Neural crest cell (in vitro differentiated cells): ENCODE results near the gene MRFAP1L1. TPM values are rescaled to one million over a fixed set of nuclear protein-coding genes. Genes with fewer than 3 reads are reported as not detected.

Experiments used
- DNase-seq: peaks from one replicate; pipeline ENCODE4 v3.0.0; 2021; ENCODE audit warnings: low read depth, mixed read lengths, low spot score
- H3K27ac Mint-ChIP-seq: one replicate; pipeline ENCODE4 v1.8.0; 2021; ENCODE audit warnings: mild to moderate bottlenecking, mixed read lengths; ENCODE audit not compliant: unreplicated experiment
- H3K27me3 Mint-ChIP-seq: 2 replicates; pipeline ENCODE4 v1.8.0; 2021; ENCODE audit warnings: low read depth, mild to moderate bottlenecking, mixed read lengths
- H3K36me3 Mint-ChIP-seq: 2 replicates; pipeline ENCODE4 v1.8.0; 2021; ENCODE audit warnings: low read depth, mild to moderate bottlenecking, mixed read lengths
- H3K4me1 Mint-ChIP-seq: 2 replicates; pipeline ENCODE4 v1.8.0; 2021; ENCODE audit warnings: mixed read lengths
- H3K4me3 Mint-ChIP-seq: one replicate; pipeline ENCODE4 v1.8.0; 2021; ENCODE audit warnings: mild to moderate bottlenecking, mixed read lengths
- H3K9me3 Mint-ChIP-seq: 2 replicates; pipeline ENCODE4 v1.8.0; 2021; ENCODE audit warnings: mixed read lengths
- CTCF ChIP-seq: fragments of 200-600 bp; sonication (generic); conservative IDR thresholded peaks from 2 replicates; pipeline ENCODE4 v1.5.0; 2021; ENCODE audit warnings: antibody characterized with exemption, mild to moderate bottlenecking
- total RNA-seq: library from RNA; stranded (reverse); gene quantifications from 2 replicates; pipeline ENCODE4 v1.2.1, GENCODE V29; 2021

Gene MRFAP1L1
- total RNA-seq, 1 donor from 2014 or later = 70.4 TPM

GRCh38 chr4:6716018-6716911 lies 6.6 kb upstream of the MRFAP1L1 start, which contains the start of gene BLOC1S4:
Gene BLOC1S4, plus strand, starts transcription at chr4:6716174. Its CDS starts 36 bp downstream, at chr4:6716210.
- Mint-ChIP-seq H3K4me3 (peak within 1 kb of the TSS; percentile 93), H3K27ac (peak within 1 kb of the TSS; percentile 71), H3K9me3 (no peaks in the 10 kb centered on the region), H3K27me3 (peaks cover 28% of the 10 kb centered on the region), H3K36me3 (peaks cover 3% of the 10 kb centered on the region), H3K4me1 (peaks cover 27% of the 10 kb centered on the region)
- DNase-seq = peak; percentile 83
- peak; percentile 36 for TF ChIP-seq CTCF

- H3K4me3 Mint-ChIP-seq = peak overlapping the region; percentile 87
- TF ChIP-seq CTCF = no peak
- peaks cover 27% of the 10 kb centered on the region for H3K4me1 Mint-ChIP-seq
- no peak for DNase-seq
- H3K9me3 Mint-ChIP-seq = no peaks in the 10 kb centered on the region
- peaks cover 3% of the 10 kb centered on the region for H3K36me3 Mint-ChIP-seq
- peaks cover 34% of the 10 kb centered on the region for H3K27me3 Mint-ChIP-seq
- H3K27ac Mint-ChIP-seq = peak overlapping the region; percentile 63
Observed at GRCh38 chr4:6715704-6716017, 6.0 kb upstream of the MRFAP1L1 start.

GRCh38 chr4:6714954-6715353 lies 5.3 kb upstream of the MRFAP1L1 start:
- no peak for TF ChIP-seq CTCF
- peak overlapping the region; percentile 66 for H3K4me3 Mint-ChIP-seq
- no peak for DNase-seq
- H3K9me3 Mint-ChIP-seq = no peaks in the 10 kb centered on the region
- no peak overlapping the region for H3K27ac Mint-ChIP-seq
- H3K27me3 Mint-ChIP-seq = peaks cover 31% of the 10 kb centered on the region
- H3K36me3 Mint-ChIP-seq = peaks cover 3% of the 10 kb centered on the region
- H3K4me1 Mint-ChIP-seq = peaks cover 26% of the 10 kb centered on the region

- no peak for TF ChIP-seq CTCF
- Mint-ChIP-seq H3K27me3 (peaks cover 31% of the 10 kb centered on the region), H3K4me3 (peak overlapping the region; percentile 99), H3K4me1 (peaks cover 43% of the 10 kb centered on the region), H3K9me3 (no peaks in the 10 kb centered on the region), H3K36me3 (peaks cover 18% of the 10 kb centered on the region), H3K27ac (no peak overlapping the region)
- DNase-seq = no peak
Observed at GRCh38 chr4:6710996-6711395, 1.3 kb upstream of the MRFAP1L1 start.

GRCh38 chr4:6710282-6710681 lies 617 bp upstream of the MRFAP1L1 start:
- Mint-ChIP-seq H3K27ac (no peak overlapping the region), H3K36me3 (peaks cover 22% of the 10 kb centered on the region), H3K4me3 (peak overlapping the region; percentile 99), H3K27me3 (peaks cover 29% of the 10 kb centered on the region), H3K4me1 (peaks cover 42% of the 10 kb centered on the region), H3K9me3 (no peaks in the 10 kb centered on the region)
- TF ChIP-seq CTCF = no peak
- DNase-seq = no peak
